Hepatocyte (in vitro differentiated cells): Measurements from ENCODE around the gene TAF4. TPM values are rescaled to one million over a fixed set of nuclear protein-coding genes. Genes with fewer than 3 reads are reported as not detected.

Experiments
- DNase-seq: peaks from one replicate; pipeline ENCODE4 v3.0.0-alpha.2; 2016; ENCODE audit warnings: low spot score
- H2AFZ ChIP-seq: fragments of 200-600 bp; sonication (generic); 2 replicates; pipeline ENCODE4 v1.6.0; 2016; ENCODE audit warnings: antibody characterized with exemption, mild to moderate bottlenecking
- H3K27ac ChIP-seq: fragments of 200-600 bp; sonication (generic); 2 replicates; pipeline ENCODE4 v1.5.1; 2016; ENCODE audit warnings: mild to moderate bottlenecking
- H3K27me3 ChIP-seq: fragments of 200-600 bp; sonication (generic); 2 replicates; pipeline ENCODE4 v1.6.1; 2016
- H3K36me3 ChIP-seq: fragments of 200-600 bp; sonication (generic); replicated peaks from 2 replicates; pipeline ENCODE4 v1.5.1; 2016; ENCODE audit warnings: low read depth; ENCODE audit not compliant: insufficient read depth
- H3K4me1 ChIP-seq: fragments of 200-600 bp; sonication (generic); 2 replicates; pipeline ENCODE4 v1.5.1; 2016; ENCODE audit warnings: mild to moderate bottlenecking, moderate library complexity; ENCODE audit not compliant: insufficient read depth
- H3K4me2 ChIP-seq: fragments of 200-600 bp; sonication (generic); 2 replicates; pipeline ENCODE4 v1.6.0; 2016
- H3K4me3 ChIP-seq: fragments of 200-600 bp; sonication (generic); 2 replicates; pipeline ENCODE4 v1.5.1; 2016; ENCODE audit warnings: mild to moderate bottlenecking
- H3K79me2 ChIP-seq: fragments of 200-600 bp; sonication (generic); 2 replicates; pipeline ENCODE4 v1.6.0; 2017; ENCODE audit warnings: mild to moderate bottlenecking
- H3K9me2 ChIP-seq: fragments of 200-600 bp; sonication (generic); replicated peaks from 2 replicates; pipeline ENCODE4 v1.6.0; 2017; ENCODE audit warnings: mild to moderate bottlenecking; ENCODE audit not compliant: insufficient read depth
- H3K9me3 ChIP-seq: fragments of 200-600 bp; sonication (generic); 2 replicates; pipeline ENCODE4 v1.5.1; 2016; ENCODE audit warnings: low read depth, mild to moderate bottlenecking
- H4K20me1 ChIP-seq: fragments of 200-600 bp; sonication (generic); 2 replicates; pipeline ENCODE4 v1.6.0; 2016; ENCODE audit warnings: mild to moderate bottlenecking; ENCODE audit not compliant: insufficient read depth, poor library complexity, severe bottlenecking
- EZH2 ChIP-seq: fragments of 200-600 bp; sonication (generic); IDR thresholded peaks from 2 replicates; pipeline ENCODE4 v1.6.1; 2016; ENCODE audit warnings: antibody characterized with exemption, mild to moderate bottlenecking, borderline replicate concordance
- EZH2phosphoT487 ChIP-seq: fragments of 200-600 bp; sonication (generic); IDR thresholded peaks from one replicate; pipeline ENCODE4 v1.6.1; 2018; ENCODE audit warnings: antibody characterized with exemption, mild to moderate bottlenecking, low read depth, moderate library complexity; ENCODE audit not compliant: unreplicated experiment, severe bottlenecking
- WGBS: methylation state at CpG from one replicate; pipeline ENCODE4 v1.1.6; 2016; ENCODE audit warnings: low lambda C conversion rate; ENCODE audit errors: missing lambda C conversion rate; 5-methylcytosine and 5-hydroxymethylcytosine counted together
- polyA plus RNA-seq: library from polyadenylated mRNA; unstranded; fragments of >200 nt; fragmentation: Nextera tagmentation; extraction: Ambion mirVana; gene quantifications from 2 replicates; pipeline ENCODE4 v1.2.1, GENCODE V29; 2016
- total RNA-seq: library from RNA; depleted of rRNA; stranded (reverse); fragments of >200 nt; gene quantifications from 2 replicates; pipeline ENCODE4 v1.2.3, GENCODE V29; 2014
- TF ChIP-seq, protein P1 (sequence below): fragments of 200-600 bp; sonication (generic); IDR thresholded peaks from 2 replicates; pipeline ENCODE4 v1.5.1; 2016; ENCODE audit warnings: antibody characterized with exemption, mild to moderate bottlenecking; ENCODE audit not compliant: poor library complexity

TAF4 gene
- total and polyA plus RNA-seq, 2 experiments from 2014 or later, result 2.9 to 6.6 TPM

DNA sequence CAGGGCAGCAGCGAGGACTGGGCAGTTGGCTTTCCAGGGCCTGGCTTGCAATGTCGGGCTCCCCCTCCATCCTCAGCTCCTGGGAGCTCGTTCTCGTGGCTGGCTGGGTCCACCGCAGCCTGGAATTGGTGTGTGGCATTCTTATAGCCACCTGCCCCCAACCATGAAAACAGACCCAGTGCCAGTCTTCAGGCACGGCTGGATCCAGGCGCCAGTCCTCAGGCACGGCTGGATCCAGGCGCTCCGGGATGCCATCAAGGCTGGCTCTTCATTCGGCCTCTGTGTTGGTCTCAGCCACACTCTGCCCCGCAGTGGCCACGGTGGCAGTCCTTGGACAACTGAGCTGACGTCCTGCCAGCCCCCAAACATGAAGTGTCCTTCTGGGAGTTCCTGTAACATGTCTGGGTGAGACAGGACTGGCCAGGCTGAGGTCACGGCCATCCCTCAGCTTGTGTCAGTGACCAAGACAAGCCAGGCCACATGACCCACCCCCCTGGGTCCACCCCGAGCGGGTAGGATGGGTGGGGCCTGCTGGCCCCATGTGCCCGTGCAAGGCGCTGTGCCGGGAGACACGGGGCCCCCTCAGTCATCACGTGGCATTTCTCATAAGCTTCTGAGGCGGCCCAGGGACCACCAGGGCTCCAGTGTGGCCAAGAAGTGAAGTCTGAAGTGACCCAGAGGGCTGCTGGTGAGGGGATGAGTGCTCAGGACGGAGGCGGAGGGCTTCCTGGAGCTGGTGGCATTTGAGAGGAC is 99.0 kb downstream of the TAF4 start:
- Histone ChIP-seq H3K36me3 (no peaks in the 10 kb centered on the region), H2AFZ (no peak overlapping the region), H3K4me2 (no peak overlapping the region), H3K79me2 (no peaks in the 10 kb centered on the region), H3K4me1 (no peaks in the 10 kb centered on the region), H3K9me3 (no peaks in the 10 kb centered on the region), H3K27ac (no peak overlapping the region), H3K9me2 (no peaks in the 10 kb centered on the region), H3K27me3 (no peaks in the 10 kb centered on the region), H3K4me3 (no peak overlapping the region), H4K20me1 (no peaks in the 10 kb centered on the region)
- TF ChIP-seq, protein P1, sequence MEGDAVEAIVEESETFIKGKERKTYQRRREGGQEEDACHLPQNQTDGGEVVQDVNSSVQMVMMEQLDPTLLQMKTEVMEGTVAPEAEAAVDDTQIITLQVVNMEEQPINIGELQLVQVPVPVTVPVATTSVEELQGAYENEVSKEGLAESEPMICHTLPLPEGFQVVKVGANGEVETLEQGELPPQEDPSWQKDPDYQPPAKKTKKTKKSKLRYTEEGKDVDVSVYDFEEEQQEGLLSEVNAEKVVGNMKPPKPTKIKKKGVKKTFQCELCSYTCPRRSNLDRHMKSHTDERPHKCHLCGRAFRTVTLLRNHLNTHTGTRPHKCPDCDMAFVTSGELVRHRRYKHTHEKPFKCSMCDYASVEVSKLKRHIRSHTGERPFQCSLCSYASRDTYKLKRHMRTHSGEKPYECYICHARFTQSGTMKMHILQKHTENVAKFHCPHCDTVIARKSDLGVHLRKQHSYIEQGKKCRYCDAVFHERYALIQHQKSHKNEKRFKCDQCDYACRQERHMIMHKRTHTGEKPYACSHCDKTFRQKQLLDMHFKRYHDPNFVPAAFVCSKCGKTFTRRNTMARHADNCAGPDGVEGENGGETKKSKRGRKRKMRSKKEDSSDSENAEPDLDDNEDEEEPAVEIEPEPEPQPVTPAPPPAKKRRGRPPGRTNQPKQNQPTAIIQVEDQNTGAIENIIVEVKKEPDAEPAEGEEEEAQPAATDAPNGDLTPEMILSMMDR, result no peak
- TF ChIP-seq EZH2, result no peak
- TF ChIP-seq EZH2phosphoT487, result no peak
- DNase-seq, result no peak
- WGBS, result 89% methylated on average over 24 of the region's 25 CpGs

DNA sequence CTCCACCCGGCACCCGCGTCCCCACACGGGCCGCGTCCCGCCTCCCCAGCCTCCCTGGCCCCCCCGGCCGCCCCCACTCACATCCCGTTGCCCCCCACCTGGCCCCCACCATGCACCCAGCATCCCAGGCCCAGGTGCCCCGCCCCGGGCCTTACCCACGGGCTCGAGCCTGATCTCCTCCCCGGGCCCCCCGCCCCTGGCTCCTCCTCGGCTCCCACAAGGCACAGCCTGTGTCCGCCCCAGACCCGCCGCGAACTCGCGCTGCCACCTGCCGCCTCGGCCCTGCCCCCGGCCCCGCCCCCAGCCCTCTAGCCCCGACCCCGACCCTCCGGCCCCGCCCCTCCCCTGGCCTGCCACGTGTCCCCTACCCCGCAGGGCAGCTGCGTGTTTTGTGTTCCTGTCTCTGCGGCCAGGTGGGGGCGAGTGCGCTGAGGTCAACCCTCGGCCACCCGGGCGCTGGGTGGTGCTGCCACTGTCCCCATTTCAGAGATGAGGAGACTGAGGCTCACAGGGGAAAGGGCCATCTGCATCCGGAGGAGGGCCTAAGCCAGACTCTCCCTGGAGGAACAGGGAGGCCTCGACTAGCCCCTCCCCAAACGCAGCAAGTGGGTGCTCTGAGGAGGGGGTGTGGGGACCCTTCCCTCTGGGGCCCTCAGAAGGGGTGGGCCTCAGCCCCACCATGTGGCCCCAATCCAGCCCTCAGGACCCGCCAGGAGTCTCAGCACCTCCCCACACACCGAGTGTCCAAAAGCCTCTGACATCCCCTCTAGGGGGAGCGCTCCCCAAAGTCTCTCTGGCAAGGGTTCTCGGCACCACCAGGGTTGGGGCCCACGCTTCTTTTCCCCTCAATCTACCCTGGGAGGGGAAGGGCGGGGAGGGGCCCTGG is 99.8 kb downstream of the TAF4 start:
- Histone ChIP-seq H3K27me3 (no peaks in the 10 kb centered on the region), H3K9me2 (no peaks in the 10 kb centered on the region), H4K20me1 (no peaks in the 10 kb centered on the region), H3K9me3 (no peaks in the 10 kb centered on the region), H3K4me2 (no peak overlapping the region), H3K79me2 (no peaks in the 10 kb centered on the region), H3K27ac (no peak overlapping the region), H3K4me1 (no peaks in the 10 kb centered on the region), H3K36me3 (no peaks in the 10 kb centered on the region), H2AFZ (no peak overlapping the region), H3K4me3 (no peak overlapping the region)
- no peak for DNase-seq
- no peak for TF ChIP-seq EZH2
- TF ChIP-seq, protein P1, result no peak
- no peak for TF ChIP-seq EZH2phosphoT487
- WGBS, result 56% methylated on average over 14 of the region's 49 CpGs

DNA sequence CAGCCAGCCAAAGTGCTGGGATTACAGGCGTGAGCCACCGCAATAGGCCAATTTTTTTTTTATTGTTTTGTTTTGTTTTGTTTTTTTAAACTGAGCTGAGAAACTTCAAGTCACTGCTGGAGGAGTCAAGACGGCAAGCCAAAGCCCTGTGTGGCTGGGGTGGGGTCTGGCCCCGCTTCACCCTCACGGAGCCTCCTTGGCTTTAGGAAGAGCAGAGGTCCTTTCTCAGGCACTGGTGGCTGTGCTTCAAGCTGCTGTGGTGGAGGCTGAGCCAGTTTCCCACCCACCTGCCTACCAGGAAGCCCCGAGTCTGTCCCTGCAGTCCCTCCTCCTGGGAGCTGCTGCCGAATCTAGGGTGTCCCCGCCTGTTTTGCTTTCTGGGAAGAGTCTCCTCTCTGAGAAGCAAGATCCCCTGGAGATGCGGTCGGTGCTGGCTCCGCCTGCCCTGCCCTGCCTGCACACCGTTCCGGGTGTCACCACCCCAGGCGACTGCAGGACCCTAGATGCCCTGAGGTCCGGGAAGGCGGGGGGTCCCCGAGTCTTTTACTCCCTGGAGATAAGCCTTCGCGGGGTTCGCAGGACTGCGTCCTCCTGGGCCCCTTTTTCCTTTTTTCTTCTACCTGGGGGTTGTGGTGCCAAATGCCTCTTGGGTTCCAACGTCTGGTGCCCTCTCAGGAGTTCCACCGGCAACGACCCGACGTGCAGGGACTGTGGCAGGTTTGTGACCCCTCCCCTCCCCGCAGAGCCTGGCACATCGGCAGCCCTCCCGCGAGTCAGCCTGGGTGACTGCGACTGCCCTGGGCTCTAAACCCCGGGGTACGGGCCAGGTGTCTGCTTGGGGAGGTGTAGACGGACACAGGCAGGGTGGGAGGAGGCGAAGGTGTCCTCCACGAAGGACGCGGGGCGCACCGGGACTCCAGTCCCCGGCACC is 100.7 kb downstream of the TAF4 start:
- TF ChIP-seq, protein P1, result no peak
- TF ChIP-seq EZH2phosphoT487 (no peak), EZH2 (no peak)
- Histone ChIP-seq H3K4me2 (no peak overlapping the region), H3K27ac (no peak overlapping the region), H3K9me3 (no peaks in the 10 kb centered on the region), H3K36me3 (no peaks in the 10 kb centered on the region), H2AFZ (no peak overlapping the region), H3K4me1 (no peaks in the 10 kb centered on the region), H3K4me3 (no peak overlapping the region), H3K79me2 (no peaks in the 10 kb centered on the region), H3K27me3 (no peaks in the 10 kb centered on the region), H3K9me2 (no peaks in the 10 kb centered on the region), H4K20me1 (no peaks in the 10 kb centered on the region)
- no peak for DNase-seq
- 76% methylated on average over 28 of the region's 41 CpGs for WGBS
